Activated CD8-positive, alpha-beta memory T cell treated with anti-CD3 and anti-CD28 coated beads, Interleukin-2, amount 50 U/mL, for 24 hours (primary cell): Measurements from ENCODE around the gene G2E3.
"Not testable (repeated sequence)": the region's sequence is repeated elsewhere in the genome, so short reads cannot be mapped to it uniquely, and the experiment has no call there.

Experiments used
- DNase-seq: peaks from one replicate; pipeline ENCODE4 v3.0.0-alpha.2; 2020; ENCODE audit errors: extremely low read depth

G2E3 gene

GRCh38 chr14:30558675-30559555, at the start of gene G2E3:
G2E3 (plus strand) TSS chr14:30559158; CDS start chr14:30581080, 21,922 bp downstream.
- DNase-seq = peak; percentile 78

- DNase-seq = no peak
These were observed 41.2 kb upstream of the G2E3 start for GRCh38 chr14:30517737-30518136.

GRCh38 chr14:30518867-30519560, 39.9 kb upstream of the G2E3 start:
- no peak for DNase-seq

GRCh38 chr14:30519961-30520360, 39.0 kb upstream of the G2E3 start:
- DNase-seq = no peak

- no peak for DNase-seq
These were observed 38.4 kb upstream of the G2E3 start for GRCh38 chr14:30520536-30520935.

- DNase-seq = no peak
These were observed 36.8 kb upstream of the G2E3 start for GRCh38 chr14:30521899-30522736.

- DNase-seq = no peak
These were observed 33.1 kb upstream of the G2E3 start for GRCh38 chr14:30525833-30526232.

- DNase-seq = no peak
These were observed 31.8 kb upstream of the G2E3 start for GRCh38 chr14:30527196-30527595.

- no peak for DNase-seq
These were observed 30.8 kb upstream of the G2E3 start for GRCh38 chr14:30528119-30528518.

GRCh38 chr14:30528778-30529642, 29.9 kb upstream of the G2E3 start:
- no peak for DNase-seq

GRCh38 chr14:30532264-30532663, 26.7 kb upstream of the G2E3 start:
- DNase-seq = no peak

- DNase-seq = no peak
These were observed 25.8 kb upstream of the G2E3 start for GRCh38 chr14:30533126-30533525.

GRCh38 chr14:30541318-30541717, 17.6 kb upstream of the G2E3 start:
- no peak for DNase-seq

GRCh38 chr14:30546735-30547134, 12.2 kb upstream of the G2E3 start:
- not testable (repeated sequence) for DNase-seq

GRCh38 chr14:30547388-30548048, 11.4 kb upstream of the G2E3 start:
- DNase-seq = no peak

- no peak for DNase-seq
These were observed 8.6 kb upstream of the G2E3 start for GRCh38 chr14:30550335-30550734.

GRCh38 chr14:30551460-30551859, 7.5 kb upstream of the G2E3 start:
- no peak for DNase-seq

GRCh38 chr14:30553311-30553989, 5.5 kb upstream of the G2E3 start:
- DNase-seq = no peak

- no peak for DNase-seq
These were observed 640 bp upstream of the G2E3 start for GRCh38 chr14:30558362-30558674.

GRCh38 chr14:30559638-30560091, 707 bp downstream of the G2E3 start:
- DNase-seq = no peak
